Measurements from ENCODE around the gene GPSM1. TPM values are rescaled to one million over a fixed set of nuclear protein-coding genes. Genes with fewer than 3 reads are reported as not detected.

GPSM1 gene
- total and polyA plus RNA-seq, 2 experiments from 2014 or later, result 58.5 to 116 TPM

DNA sequence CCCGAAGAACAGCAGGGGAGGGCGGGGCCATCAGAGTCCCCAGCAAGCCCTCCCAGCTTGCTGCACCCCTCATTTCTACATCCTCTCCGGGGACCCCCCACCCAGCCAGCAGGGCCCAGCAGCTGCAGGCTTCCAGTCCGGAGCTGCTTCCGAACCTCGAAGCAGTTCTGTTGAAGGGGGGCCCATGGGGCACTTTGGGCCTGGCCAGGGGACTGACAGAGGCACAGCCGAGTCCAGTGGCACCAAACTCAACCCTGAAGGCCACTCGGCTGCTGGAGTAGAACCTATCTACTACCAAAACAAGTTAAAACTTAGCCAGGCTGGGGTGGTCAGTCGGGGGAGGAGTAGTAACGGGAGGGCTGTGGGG is 15.3 kb upstream of the GPSM1 start:
- Histone ChIP-seq H3K36me3 (no peaks in the 10 kb centered on the region), H3K27ac (no peak overlapping the region), H3K27me3 (no peaks in the 10 kb centered on the region), H3K4me3 (no peak overlapping the region), H3K9me3 (ENCODE audit: low read depth) (no peaks in the 10 kb centered on the region), H3K4me1 (ENCODE audit: low read depth) (no peaks in the 10 kb centered on the region)
- TF ChIP-seq, protein P1, sequence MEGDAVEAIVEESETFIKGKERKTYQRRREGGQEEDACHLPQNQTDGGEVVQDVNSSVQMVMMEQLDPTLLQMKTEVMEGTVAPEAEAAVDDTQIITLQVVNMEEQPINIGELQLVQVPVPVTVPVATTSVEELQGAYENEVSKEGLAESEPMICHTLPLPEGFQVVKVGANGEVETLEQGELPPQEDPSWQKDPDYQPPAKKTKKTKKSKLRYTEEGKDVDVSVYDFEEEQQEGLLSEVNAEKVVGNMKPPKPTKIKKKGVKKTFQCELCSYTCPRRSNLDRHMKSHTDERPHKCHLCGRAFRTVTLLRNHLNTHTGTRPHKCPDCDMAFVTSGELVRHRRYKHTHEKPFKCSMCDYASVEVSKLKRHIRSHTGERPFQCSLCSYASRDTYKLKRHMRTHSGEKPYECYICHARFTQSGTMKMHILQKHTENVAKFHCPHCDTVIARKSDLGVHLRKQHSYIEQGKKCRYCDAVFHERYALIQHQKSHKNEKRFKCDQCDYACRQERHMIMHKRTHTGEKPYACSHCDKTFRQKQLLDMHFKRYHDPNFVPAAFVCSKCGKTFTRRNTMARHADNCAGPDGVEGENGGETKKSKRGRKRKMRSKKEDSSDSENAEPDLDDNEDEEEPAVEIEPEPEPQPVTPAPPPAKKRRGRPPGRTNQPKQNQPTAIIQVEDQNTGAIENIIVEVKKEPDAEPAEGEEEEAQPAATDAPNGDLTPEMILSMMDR (IDR thresholded peaks at IDR 0.05; ENCODE audit: low read depth, low read length), result no peak
- no peak for DNase-seq (ENCODE audit: low read depth in 1 of 2, low spot score in 1 of 2)

DNA sequence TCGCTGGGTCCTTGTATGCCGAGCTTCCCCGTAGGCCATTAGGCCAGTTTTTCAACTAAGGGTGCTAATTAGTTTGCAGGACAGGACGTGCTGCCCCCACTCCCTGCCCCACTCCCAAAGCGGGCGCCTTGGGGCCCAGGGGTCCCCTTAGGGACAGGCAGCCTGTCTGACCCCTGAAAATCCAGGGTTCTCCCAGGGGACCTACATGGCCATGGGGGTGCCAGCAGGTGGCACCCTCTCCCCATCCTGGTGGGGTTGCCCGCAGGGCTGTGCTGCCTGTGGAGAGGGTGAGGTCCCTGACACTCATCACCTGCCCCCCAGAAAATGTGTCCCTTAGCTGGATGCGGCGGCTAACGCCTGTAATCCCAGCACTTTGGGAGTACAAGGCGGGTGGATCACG is 14.9 kb upstream of the GPSM1 start:
- no peaks in the 10 kb centered on the region for H3K9me3 ChIP-seq (ENCODE audit: low read depth)
- DNase-seq (ENCODE audit: low read depth in 1 of 2, low spot score in 1 of 2), result peak; percentile 53 to 58
- TF ChIP-seq, protein P1 (IDR thresholded peaks at IDR 0.05; ENCODE audit: low read depth, low read length), result peak; percentile 63

DNA sequence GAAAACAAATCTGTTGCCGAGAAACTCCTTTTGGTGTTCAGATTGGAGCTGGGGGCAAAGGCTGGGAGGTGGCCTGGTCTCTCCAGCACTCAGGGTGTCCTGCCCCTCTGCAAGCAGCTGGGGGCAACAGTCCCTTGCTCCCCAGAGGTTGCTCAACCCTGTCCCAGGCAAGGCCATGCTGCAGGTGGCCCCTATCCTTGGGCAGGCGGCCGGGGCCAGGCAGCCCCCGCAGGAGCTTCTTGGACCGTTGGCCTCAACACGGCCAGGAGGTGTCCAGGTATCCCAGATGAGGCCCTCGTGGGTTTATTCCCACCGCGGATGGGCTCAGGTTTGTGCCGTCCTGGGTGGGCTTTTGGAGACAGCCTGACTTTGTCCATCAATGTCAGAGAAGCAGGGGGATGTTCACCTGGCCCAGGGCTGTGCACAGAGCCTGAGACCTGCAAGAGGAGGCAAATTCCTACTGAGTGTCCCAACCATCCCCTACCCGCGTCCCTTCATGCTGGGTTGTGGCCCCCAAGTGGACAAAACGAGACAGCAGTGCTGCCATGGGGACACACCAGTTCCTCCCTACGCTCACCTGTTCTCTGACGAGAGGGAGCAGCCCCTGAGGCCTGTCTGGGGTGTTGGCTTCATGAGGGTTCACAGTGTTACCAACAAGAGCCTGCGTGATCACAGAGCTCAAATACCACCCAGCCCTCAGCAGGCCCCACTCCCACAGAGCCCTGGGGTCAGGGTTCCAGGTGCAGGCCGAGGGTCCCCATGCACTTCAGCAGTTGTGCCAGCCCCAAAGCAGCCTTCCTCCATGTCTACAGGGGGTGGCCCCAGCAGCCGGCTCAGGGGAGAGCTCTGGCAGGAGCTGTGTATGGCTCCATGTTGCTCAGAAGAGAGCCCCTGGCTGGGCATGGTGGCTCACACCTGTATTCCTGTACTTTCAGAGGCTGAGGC is 14.0 kb upstream of the GPSM1 start:
- Histone ChIP-seq H3K27me3 (no peaks in the 10 kb centered on the region), H3K9me3 (ENCODE audit: low read depth) (no peaks in the 10 kb centered on the region), H3K4me1 (ENCODE audit: low read depth) (no peaks in the 10 kb centered on the region), H3K27ac (no peak overlapping the region), H3K4me3 (no peak overlapping the region), H3K36me3 (no peaks in the 10 kb centered on the region)
- DNase-seq (ENCODE audit: low read depth in 1 of 2, low spot score in 1 of 2), result no peak
- TF ChIP-seq, protein P1 (IDR thresholded peaks at IDR 0.05; ENCODE audit: low read depth, low read length), result no peak

More for the DNA sequence above, 14.9 kb upstream of the GPSM1 start:
- H3K4me3 ChIP-seq, result no peak overlapping the region
- no peak overlapping the region for H3K27ac ChIP-seq
- H3K4me1 ChIP-seq (ENCODE audit: low read depth), result no peaks in the 10 kb centered on the region
- H3K27me3 ChIP-seq, result no peaks in the 10 kb centered on the region
- H3K36me3 ChIP-seq, result no peaks in the 10 kb centered on the region

DNA sequence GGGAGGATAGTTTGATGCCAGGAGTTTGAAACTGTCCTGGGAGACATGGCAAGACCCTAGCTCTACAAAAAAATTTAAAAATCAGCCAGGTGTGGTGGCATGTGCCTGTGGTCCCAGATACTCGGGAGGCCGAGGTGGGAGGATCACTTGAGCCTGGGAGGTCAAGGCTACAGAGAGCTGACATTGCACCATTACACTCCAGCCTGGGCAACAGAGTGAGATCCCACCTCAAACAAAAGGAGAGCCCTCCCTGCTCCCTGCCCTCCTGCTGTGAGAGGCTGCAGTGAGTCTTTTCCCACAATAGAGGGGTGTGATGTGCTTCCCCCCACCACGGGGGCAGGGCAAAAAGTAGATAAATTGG is 13.3 kb upstream of the GPSM1 start:
- no peak for DNase-seq (ENCODE audit: low read depth in 1 of 2, low spot score in 1 of 2)
- Histone ChIP-seq H3K36me3 (no peaks in the 10 kb centered on the region), H3K9me3 (ENCODE audit: low read depth) (no peaks in the 10 kb centered on the region), H3K27me3 (no peaks in the 10 kb centered on the region), H3K4me3 (no peak overlapping the region), H3K27ac (no peak overlapping the region), H3K4me1 (ENCODE audit: low read depth) (no peaks in the 10 kb centered on the region)
- TF ChIP-seq, protein P1 (IDR thresholded peaks at IDR 0.05; ENCODE audit: low read depth, low read length), result no peak

DNA sequence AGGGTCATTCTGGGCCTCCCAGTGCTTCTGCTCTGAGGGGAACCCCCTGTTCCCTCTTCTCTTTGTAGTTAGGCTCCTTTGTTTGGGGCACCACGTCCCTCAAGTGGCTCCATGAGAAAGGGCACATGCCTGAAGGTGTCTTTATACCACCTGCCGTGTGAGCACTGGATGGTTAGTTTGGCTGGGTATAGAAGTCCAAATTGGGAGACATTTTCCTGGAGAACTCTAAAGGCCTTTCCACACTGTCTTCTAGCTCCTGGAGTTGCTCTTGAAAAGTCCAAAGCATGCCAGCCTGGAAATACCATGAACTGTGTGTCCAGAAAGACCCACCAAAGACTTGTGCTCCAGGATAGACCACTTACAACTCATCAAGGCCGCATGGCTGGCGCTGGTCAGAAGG is 12.4 kb upstream of the GPSM1 start:
- Histone ChIP-seq H3K4me3 (no peak overlapping the region), H3K36me3 (no peaks in the 10 kb centered on the region), H3K27me3 (no peaks in the 10 kb centered on the region), H3K9me3 (ENCODE audit: low read depth) (no peaks in the 10 kb centered on the region), H3K27ac (no peak overlapping the region), H3K4me1 (ENCODE audit: low read depth) (no peaks in the 10 kb centered on the region)
- no peak for DNase-seq (ENCODE audit: low read depth in 1 of 2, low spot score in 1 of 2)
- TF ChIP-seq, protein P1 (IDR thresholded peaks at IDR 0.05; ENCODE audit: low read depth, low read length), result no peak
